Stomach (tissue), 9 donors: ENCODE results near the gene PADI6. TPM values are rescaled to one million over a fixed set of nuclear protein-coding genes. Genes with fewer than 3 reads are reported as not detected.
"Not testable (repeated sequence)": the region's sequence is repeated elsewhere in the genome, so short reads cannot be mapped to it uniquely, and the experiment has no call there.

Experiments used
- DNase-seq, 2 donors: peaks; one replicate each; pipeline versions ENCODE4 v3.0.0 to v3.0.0-alpha.2; 2013 to 2019
- H3K27ac ChIP-seq, 5 donors: fragments of 200-600 bp in 4 of 5; sonication (generic) in 4 of 5; one replicate each; pipeline ENCODE4 v1.5.1; 2013 to 2019; ENCODE audit warnings: mild to moderate bottlenecking in 1 of 5, moderate library complexity in 1 of 5
- H3K27me3 ChIP-seq, 3 donors: fragments of 200-600 bp; sonication (generic); one replicate each; pipeline ENCODE4 v1.5.1; 2017 to 2019; ENCODE audit warnings: mixed run types in 1 of 3
- H3K36me3 ChIP-seq, 4 donors: fragments of 200-600 bp; sonication (generic); 1 replicate in 3 of 4; 2 replicates in 1 of 4; pipeline ENCODE4 v1.5.1; 2016 to 2019
- H3K4me1 ChIP-seq, 4 donors: fragments of 200-600 bp; sonication (generic); one replicate each; pipeline ENCODE4 v1.5.1; 2016 to 2019
- H3K4me3 ChIP-seq, 4 donors: fragments of 200-600 bp; sonication (generic) in 3 of 4; one replicate each; pipeline ENCODE4 v1.5.1; 2016 to 2019; ENCODE audit warnings: mild to moderate bottlenecking in 1 of 4
- H3K9me3 ChIP-seq, 4 donors: fragments of 200-600 bp; sonication (generic); one replicate each; pipeline ENCODE4 v1.5.1; 2016 to 2019
- EP300 ChIP-seq: sonication (generic); formaldehyde crosslinking; IDR thresholded peaks from one replicate; pipeline ENCODE4 v1.6.1; 2017; ENCODE audit warnings: antibody characterized with exemption
- POLR2A ChIP-seq, 4 donors: fragments of 450-650 bp; IDR thresholded peaks; one replicate each; pipeline ENCODE4 v1.6.1; 2016; ENCODE audit warnings: antibody characterized with exemption in 4 of 4, control low read depth in 2 of 4, mild to moderate bottlenecking in 1 of 4, moderate library complexity in 1 of 4
- POLR2AphosphoS5 ChIP-seq, 3 donors: sonication (generic); formaldehyde crosslinking; IDR thresholded peaks; one replicate each; pipeline ENCODE4 v1.6.1; 2016; ENCODE audit warnings: antibody characterized with exemption in 3 of 3
- WGBS, 5 donors: extraction: QIAGEN DNeasy Blood & Tissue Kit in 3 of 5; methylation state at CpG; one replicate each; pipeline versions ENCODE4 v1.1.5 to v1.1.7; 2013 to 2018; 5-methylcytosine and 5-hydroxymethylcytosine counted together
- intact Hi-C: fragments of 100-400 bp; cut with DNase I; formaldehyde crosslinking; loops from one replicate; pipeline ENCODE4 v1.15.1; 2023; ENCODE audit warnings: low total_unique reads
- polyA plus RNA-seq, 3 donors: library from polyadenylated mRNA; stranded (reverse); fragments of 200-250 nt; gene quantifications; one replicate each; pipeline ENCODE4 v1.2.3, GENCODE V29; 2013
- total RNA-seq, 5 donors: library from RNA; depleted of rRNA; stranded (reverse); fragments of >200 nt; gene quantifications; one replicate each; pipeline versions ENCODE4 v1.1.0 to v1.2.3, GENCODE V29; 2014 to 2016
- TF ChIP-seq, protein P1 (sequence below), 7 experiments: fragments of 450-650 bp in 4 of 7; fragments of 200-600 bp in 3 of 7; sonication (generic) in 3 of 7; IDR thresholded peaks; one replicate each; pipeline ENCODE4 v1.5.1; 2016 to 2019; ENCODE audit warnings: antibody characterized with exemption in 7 of 7, control low read depth in 2 of 7, mild to moderate bottlenecking in 1 of 7
- donor health status: healthy with polysubstance abuse.
- donor health status: Bipolar disorder and iron deficiency.
- donor health status: healthy.

PADI6 gene
- total and polyA plus RNA-seq, 8 donors = not detected

DNA sequence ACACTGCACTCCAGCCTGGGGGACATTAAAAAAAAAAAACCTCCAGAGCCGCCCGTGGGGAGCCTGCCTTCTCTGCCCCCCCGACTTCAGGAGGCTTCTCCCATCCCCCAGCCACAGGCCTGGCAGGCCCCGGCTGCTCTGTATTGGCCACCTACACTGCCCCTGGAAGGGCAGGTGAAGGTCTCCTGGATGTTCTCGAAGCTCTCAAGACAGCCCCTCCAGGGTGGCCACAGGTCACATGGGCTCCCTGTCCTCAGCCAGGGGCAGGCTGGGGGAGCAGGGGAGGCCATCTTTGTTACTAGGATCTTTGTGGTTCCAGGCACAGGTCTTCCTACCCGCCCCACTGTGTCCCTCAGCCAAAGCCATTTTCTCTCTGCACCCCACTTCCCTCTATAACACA lies 32.8 kb downstream of the PADI6 start:
- DNase-seq = no peak
- 57 to 76% (median 64%) methylated on average over 5 to 6 of the region's 6 CpGs for WGBS, 5 donors
- TF ChIP-seq, protein P1, sequence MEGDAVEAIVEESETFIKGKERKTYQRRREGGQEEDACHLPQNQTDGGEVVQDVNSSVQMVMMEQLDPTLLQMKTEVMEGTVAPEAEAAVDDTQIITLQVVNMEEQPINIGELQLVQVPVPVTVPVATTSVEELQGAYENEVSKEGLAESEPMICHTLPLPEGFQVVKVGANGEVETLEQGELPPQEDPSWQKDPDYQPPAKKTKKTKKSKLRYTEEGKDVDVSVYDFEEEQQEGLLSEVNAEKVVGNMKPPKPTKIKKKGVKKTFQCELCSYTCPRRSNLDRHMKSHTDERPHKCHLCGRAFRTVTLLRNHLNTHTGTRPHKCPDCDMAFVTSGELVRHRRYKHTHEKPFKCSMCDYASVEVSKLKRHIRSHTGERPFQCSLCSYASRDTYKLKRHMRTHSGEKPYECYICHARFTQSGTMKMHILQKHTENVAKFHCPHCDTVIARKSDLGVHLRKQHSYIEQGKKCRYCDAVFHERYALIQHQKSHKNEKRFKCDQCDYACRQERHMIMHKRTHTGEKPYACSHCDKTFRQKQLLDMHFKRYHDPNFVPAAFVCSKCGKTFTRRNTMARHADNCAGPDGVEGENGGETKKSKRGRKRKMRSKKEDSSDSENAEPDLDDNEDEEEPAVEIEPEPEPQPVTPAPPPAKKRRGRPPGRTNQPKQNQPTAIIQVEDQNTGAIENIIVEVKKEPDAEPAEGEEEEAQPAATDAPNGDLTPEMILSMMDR (IDR thresholded peaks at IDR 0.05) = no peak
- no peak for TF ChIP-seq POLR2A (IDR thresholded peaks at IDR 0.05)
- no peak for TF ChIP-seq POLR2AphosphoS5 (IDR thresholded peaks at IDR 0.05)
- TF ChIP-seq EP300 = no peak
- H3K27ac ChIP-seq = no peak overlapping the region
- peaks cover 17 to 36% (median 31%) of the 10 kb centered on the region in 4 donors for H3K36me3 ChIP-seq
- intact Hi-C loops = no loop called here
- peaks cover 0 to 17% (median 12%) of the 10 kb centered on the region in 4 donors for H3K4me1 ChIP-seq
- no peak overlapping the region for H3K4me3 ChIP-seq
- H3K27me3 ChIP-seq = no peaks in the 10 kb centered on the region
- no peaks in the 10 kb centered on the region for H3K9me3 ChIP-seq

DNA sequence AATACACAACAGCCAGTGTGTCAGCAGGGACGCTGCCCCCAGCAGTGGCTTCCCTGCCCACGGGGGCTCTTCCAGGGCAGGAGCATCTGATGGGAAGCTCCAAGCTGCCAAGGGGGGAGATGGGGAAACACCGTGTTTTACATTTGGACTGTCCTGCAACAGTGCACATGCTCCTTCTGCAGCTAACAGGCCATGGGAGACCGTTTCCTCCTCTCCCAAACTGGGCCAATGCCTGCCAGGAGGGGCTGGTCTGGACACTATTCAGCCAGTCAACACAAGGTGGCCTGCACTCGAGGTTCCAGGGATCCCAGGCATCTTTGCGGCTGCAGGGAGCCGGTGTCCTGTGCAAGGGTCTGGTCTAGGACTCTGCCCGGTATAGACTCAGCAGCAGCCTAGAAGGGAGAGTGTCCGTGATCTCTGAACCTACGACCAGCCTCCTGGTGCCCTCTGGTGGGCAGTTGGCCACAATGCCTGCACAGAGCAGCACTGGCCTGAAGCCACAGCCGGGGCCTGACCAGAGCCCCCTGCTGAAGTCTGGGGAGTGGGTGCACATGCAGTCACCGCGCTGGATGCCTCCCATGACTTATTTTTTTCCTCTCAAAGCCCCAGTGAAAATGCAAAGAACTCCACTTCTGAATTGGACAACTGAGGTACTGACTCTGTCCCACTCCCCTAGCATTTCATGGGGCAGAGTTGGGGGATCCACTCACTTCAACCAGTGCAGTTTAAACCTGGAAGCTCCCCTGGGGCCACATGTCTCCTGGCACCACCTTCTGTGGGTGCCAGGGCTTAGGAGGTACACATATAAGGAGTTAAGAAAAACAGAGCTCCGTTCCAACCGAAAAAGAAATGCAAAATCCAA lies 34.1 kb downstream of the PADI6 start:
- no peaks in the 10 kb centered on the region for H3K9me3 ChIP-seq
- peaks cover 29 to 49% (median 44%) of the 10 kb centered on the region in 4 donors for H3K36me3 ChIP-seq
- DNase-seq = peak; percentile 63 to 82
- intact Hi-C loops = no loop called here
- H3K4me1 ChIP-seq = peaks cover 0 to 21% (median 16%) of the 10 kb centered on the region in 4 donors
- no peak for TF ChIP-seq POLR2A (IDR thresholded peaks at IDR 0.05)
- TF ChIP-seq EP300 = no peak
- TF ChIP-seq, protein P1 (IDR thresholded peaks at IDR 0.05) = peak in 5 of 7 experiments; percentile 15 to 55 (median 52)
- no peak for TF ChIP-seq POLR2AphosphoS5 (IDR thresholded peaks at IDR 0.05)
- no peaks in the 10 kb centered on the region for H3K27me3 ChIP-seq
- 52 to 59% (median 54%) methylated on average over 8 to 15 of the region's 15 CpGs for WGBS, 5 donors
- H3K27ac ChIP-seq = no peak overlapping the region
- no peak overlapping the region for H3K4me3 ChIP-seq

DNA sequence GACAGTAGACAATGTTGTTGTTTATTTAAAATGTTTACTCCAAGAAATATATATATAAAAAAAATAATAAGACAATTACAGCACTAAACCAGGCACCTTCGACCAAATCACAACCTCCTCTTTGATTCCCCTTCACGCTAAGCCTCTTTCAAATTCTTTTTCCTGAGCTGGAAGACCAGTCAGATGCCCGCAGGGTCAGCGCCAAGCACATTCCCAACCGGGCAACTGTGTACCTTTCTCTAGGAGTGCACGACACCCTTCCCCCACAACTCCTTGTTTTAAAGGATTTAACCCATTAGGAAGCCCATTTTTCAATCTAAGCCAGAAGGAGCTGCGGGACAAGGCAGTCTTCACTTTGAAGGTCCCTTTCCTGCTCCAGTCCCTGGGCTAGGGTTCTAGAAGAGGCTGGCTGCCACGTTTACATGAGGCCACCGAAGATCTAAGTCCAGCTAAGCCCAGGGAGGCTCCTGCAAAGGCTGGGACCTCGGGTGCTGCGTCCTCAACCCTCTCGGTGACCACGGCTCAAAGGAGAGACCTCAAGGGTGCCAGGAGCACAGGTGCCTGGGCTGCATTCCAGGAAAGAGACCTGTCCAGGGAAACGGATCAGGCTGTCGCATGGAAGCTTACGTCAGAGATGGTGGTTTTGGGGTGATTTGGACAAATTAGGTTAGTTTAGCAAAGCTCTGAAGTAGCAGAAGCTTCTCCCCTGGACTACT lies 34.9 kb downstream of the PADI6 start:
- H3K9me3 ChIP-seq, H3K27me3 ChIP-seq, H3K27ac ChIP-seq, intact Hi-C loops, H3K4me3 ChIP-seq: not testable (repeated sequence)
- Histone ChIP-seq H3K4me1 (peaks cover 0 to 21% (median 16%) of the 10 kb centered on the region in 4 donors), H3K36me3 (peaks cover 36 to 57% (median 52%) of the 10 kb centered on the region in 4 donors)
- DNase-seq = peak in 1 of 2 donors; percentile 51
- 33 to 63% (median 51%) methylated on average over 11 to 16 of the region's 16 CpGs for WGBS, 5 donors

DNA sequence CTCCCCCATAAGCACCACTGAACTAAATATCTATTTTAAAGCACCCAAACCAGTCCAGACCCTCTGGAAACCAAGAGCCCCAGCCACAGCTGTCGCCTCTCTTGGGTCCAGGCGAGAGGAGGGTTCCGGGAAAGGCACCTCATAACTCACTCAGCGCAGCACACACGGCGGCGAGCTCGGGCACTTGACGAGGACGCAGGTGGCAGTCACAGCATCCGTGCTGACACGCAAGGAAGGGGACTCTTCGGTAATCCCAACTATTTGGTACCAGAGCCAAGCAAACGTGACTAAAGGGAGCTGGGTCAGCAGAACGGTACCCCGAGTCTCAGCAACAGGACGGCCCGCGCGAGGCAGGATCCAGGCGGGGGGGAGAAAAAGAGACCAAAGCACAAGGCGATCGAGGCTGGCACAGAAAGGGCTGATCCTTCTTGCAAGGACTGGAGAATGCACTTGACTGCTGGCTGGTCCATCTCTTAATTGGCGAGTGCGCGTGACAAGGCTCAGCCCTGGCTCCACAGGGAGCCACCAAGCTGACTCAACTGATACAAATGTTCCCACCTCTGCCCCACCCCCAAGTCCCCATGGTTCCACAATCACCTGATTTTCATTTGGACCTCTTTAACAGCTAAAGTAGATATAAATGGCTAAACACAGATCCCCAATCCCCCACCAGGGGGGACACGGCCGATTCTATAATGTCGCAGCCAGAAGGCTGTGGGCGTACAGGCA lies 36.0 kb downstream of the PADI6 start:
- H3K9me3 ChIP-seq, intact Hi-C loops, H3K27me3 ChIP-seq, H3K4me3 ChIP-seq, DNase-seq, H3K27ac ChIP-seq: not testable (repeated sequence)
- H3K4me1 ChIP-seq = peaks cover 0 to 28% (median 16%) of the 10 kb centered on the region in 4 donors
- 93 to 95% (median 94%) methylated on average over 28 to 30 of the region's 30 CpGs for whole genome bisulfite sequencing, 5 donors
- peaks cover 46 to 68% (median 62%) of the 10 kb centered on the region in 4 donors for H3K36me3 ChIP-seq

DNA sequence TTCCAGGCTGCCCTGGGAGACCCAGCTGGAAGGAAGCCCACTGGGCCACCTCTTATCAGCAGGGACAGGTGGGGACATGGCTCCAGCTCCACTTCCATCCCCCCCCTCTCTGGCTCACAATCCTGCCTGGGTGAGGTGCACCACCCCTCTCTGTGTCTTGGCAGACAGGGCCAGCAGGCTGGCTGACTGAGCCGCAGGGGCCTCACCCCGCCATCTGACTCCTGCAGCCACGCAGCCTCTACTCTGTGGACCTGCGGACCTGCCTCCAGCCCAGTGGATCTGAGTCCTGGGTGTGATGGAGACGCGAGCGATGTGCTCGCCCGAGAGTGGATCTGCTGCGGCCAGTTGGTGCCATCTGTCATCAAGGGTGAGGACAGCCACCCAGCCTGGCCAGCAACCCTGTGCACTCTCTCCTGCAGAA lies 37.4 kb downstream of the PADI6 start:
- Histone ChIP-seq H3K27me3 (no peaks in the 10 kb centered on the region), H3K4me1 (peaks cover 0 to 28% (median 16%) of the 10 kb centered on the region in 4 donors), H3K9me3 (no peaks in the 10 kb centered on the region), H3K27ac (no peak overlapping the region), H3K4me3 (no peak overlapping the region), H3K36me3 (peaks cover 60 to 82% (median 76%) of the 10 kb centered on the region in 4 donors)
- intact Hi-C loops = no loop called here
- TF ChIP-seq, protein P1 (IDR thresholded peaks at IDR 0.05) = no peak
- TF ChIP-seq POLR2AphosphoS5 (IDR thresholded peaks at IDR 0.05) (no peak), EP300 (no peak), POLR2A (IDR thresholded peaks at IDR 0.05) (no peak)
- WGBS, 5 donors = 40 to 87% (median 66%) methylated on average over 4 to 10 of the region's 10 CpGs
- DNase-seq = peak in 1 of 2 donors; percentile 75
